ENCODE measurements around the gene PRKG1.

GRCh38 chr10:51656503-51656902 lies 582.2 kb downstream of the PRKG1 start:
- TF ChIP-seq CTCF (IDR thresholded peaks at IDR 0.05; ENCODE audit: low read depth, low read length, missing input control), result no peak
- no peak for TF ChIP-seq REST (IDR thresholded peaks at IDR 0.05)
- no peak for TF ChIP-seq ZBTB33 (IDR thresholded peaks at IDR 0.05)
